Uterus (tissue), 4 donors: ENCODE data around the gene SLC22A4. TPM values are rescaled to one million over a fixed set of nuclear protein-coding genes. Genes with fewer than 3 reads are reported as not detected.

Experiments
- DNase-seq, 2 donors: peaks; one replicate each; pipeline ENCODE4 v3.0.0-alpha.2; 2019 to 2020
- H3K27ac ChIP-seq, 2 donors: fragments of 200-600 bp; sonication (generic); 1 replicate in 1 of 2; 2 replicates in 1 of 2; pipeline ENCODE4 v1.5.1; 2016 to 2018
- H3K27me3 ChIP-seq, 2 donors: fragments of 200-600 bp; sonication (generic); one replicate each; pipeline ENCODE4 v1.5.1; 2018 to 2019; ENCODE audit warnings: control low read depth in 1 of 2
- H3K36me3 ChIP-seq, 2 donors: fragments of 200-600 bp; sonication (generic); one replicate each; pipeline ENCODE4 v1.5.1; 2019; ENCODE audit warnings: control low read depth in 1 of 2
- H3K4me1 ChIP-seq, 2 donors: fragments of 200-600 bp; sonication (generic); one replicate each; pipeline ENCODE4 v1.5.1; 2018 to 2019; ENCODE audit warnings: control low read depth in 1 of 2
- H3K4me3 ChIP-seq, 2 donors: fragments of 200-600 bp; sonication (generic); 1 replicate in 1 of 2; 2 replicates in 1 of 2; pipeline ENCODE4 v1.5.1; 2018 to 2019; ENCODE audit warnings: mild to moderate bottlenecking in 1 of 2
- H3K9me3 ChIP-seq, 2 donors: fragments of 200-600 bp; sonication (generic); one replicate each; pipeline ENCODE4 v1.5.1; 2019; ENCODE audit warnings: control low read depth in 1 of 2
- CTCF ChIP-seq, 4 experiments: fragments of 200-600 bp in 2 of 4; fragments of 450-650 bp in 2 of 4; sonication (generic) in 2 of 4; IDR thresholded peaks; one replicate each; pipeline ENCODE4 v1.5.1; 2016 to 2019; ENCODE audit warnings: antibody characterized with exemption in 4 of 4, mild to moderate bottlenecking in 2 of 4, moderate library complexity in 1 of 4
- POLR2A ChIP-seq, 2 donors: fragments of 450-650 bp; IDR thresholded peaks; one replicate each; pipeline ENCODE4 v1.6.1; 2016; ENCODE audit warnings: antibody characterized with exemption in 2 of 2, mild to moderate bottlenecking in 1 of 2, moderate library complexity in 1 of 2
- intact Hi-C: fragments of 100-400 bp; cut with DNase I; formaldehyde crosslinking; loops from one replicate; pipeline ENCODE4 v1.15.1; 2023; ENCODE audit warnings: low total_unique reads
- total RNA-seq, 4 donors: library from RNA; depleted of rRNA in 3 of 4; stranded (reverse); fragments of >200 nt in 3 of 4; gene quantifications; one replicate each; pipeline versions ENCODE4 v1.1.0 to v1.2.4, GENCODE V29; 2014 to 2023
- donor health status: DM: yes; HTN: yes; CAD: no.

The SLC22A4 gene
- total RNA-seq, 4 donors from 2014 or later: 0.26 to 4.5 (median 2.3) TPM

DNA sequence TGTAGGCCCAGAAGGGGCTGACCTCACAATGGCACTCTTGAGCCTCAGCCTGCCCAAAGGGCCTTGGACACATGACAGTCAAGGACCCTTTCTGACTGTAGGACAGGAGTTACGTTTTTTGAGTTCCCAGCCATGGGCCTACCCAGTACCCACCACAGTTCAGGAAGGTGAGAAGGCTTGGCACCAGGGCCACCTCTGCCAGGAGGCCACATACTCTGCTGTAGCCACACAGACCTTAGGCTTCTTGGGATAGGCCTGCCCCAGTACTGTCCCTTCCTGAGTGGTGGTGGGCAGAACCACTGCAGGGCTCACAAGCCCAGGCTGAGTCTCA, 23.9 kb upstream of the SLC22A4 start:
- no peak for DNase-seq
- Histone ChIP-seq H3K4me1 (peaks cover 8 to 33% of the 10 kb centered on the region in 2 donors), H3K27me3 (no peaks in the 10 kb centered on the region), H3K36me3 (no peaks in the 10 kb centered on the region), H3K4me3 (no peak overlapping the region), H3K27ac (peak overlapping the region; percentile 9 to 48), H3K9me3 (no peaks in the 10 kb centered on the region)
- intact Hi-C loops: no loop called here
- no peak for TF ChIP-seq POLR2A (IDR thresholded peaks at IDR 0.05)
- no peak for TF ChIP-seq CTCF (IDR thresholded peaks at IDR 0.05)

DNA sequence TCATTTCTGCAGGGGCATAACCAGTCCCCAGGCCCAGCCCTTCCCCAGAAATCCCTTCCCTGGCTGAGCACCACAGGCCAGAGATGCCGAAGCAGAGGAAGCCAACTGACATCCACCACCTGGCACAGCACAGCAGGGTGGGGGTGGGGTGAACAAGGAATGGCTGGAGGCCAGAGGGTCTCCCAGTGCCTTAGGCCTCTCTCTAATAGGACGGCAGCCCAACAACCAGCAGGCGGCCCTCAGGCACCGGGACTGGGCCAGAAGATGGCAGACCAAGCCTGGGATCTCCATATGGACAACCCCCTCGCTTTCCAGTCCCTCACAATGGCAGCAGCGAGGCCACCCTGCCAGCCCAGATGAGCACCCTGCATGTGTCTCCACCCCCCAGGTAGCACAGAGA, 23.5 kb upstream of the SLC22A4 start:
- Histone ChIP-seq H3K27ac (peak overlapping the region; percentile 9 to 48), H3K27me3 (no peaks in the 10 kb centered on the region), H3K4me1 (peaks cover 5 to 29% of the 10 kb centered on the region in 2 donors), H3K4me3 (no peak overlapping the region), H3K9me3 (no peaks in the 10 kb centered on the region), H3K36me3 (no peaks in the 10 kb centered on the region)
- TF ChIP-seq CTCF (IDR thresholded peaks at IDR 0.05) (no peak), POLR2A (IDR thresholded peaks at IDR 0.05) (no peak)
- intact Hi-C loops: no loop called here
- DNase-seq: no peak

- no peak for DNase-seq
- H3K9me3 ChIP-seq: no peaks in the 10 kb centered on the region
- intact Hi-C loops: no loop called here
- peaks cover 0 to 23% of the 10 kb centered on the region in 2 donors for H3K4me1 ChIP-seq
- H3K27me3 ChIP-seq: no peaks in the 10 kb centered on the region
- peak overlapping the region in 1 of 2 donors; percentile 9 for H3K27ac ChIP-seq
- H3K4me3 ChIP-seq: no peak overlapping the region
- H3K36me3 ChIP-seq: no peaks in the 10 kb centered on the region
- TF ChIP-seq CTCF (IDR thresholded peaks at IDR 0.05): no peak
- TF ChIP-seq POLR2A (IDR thresholded peaks at IDR 0.05): no peak
These were observed 22.6 kb upstream of the SLC22A4 start for GRCh38 chr5:132271251-132272246.

DNA sequence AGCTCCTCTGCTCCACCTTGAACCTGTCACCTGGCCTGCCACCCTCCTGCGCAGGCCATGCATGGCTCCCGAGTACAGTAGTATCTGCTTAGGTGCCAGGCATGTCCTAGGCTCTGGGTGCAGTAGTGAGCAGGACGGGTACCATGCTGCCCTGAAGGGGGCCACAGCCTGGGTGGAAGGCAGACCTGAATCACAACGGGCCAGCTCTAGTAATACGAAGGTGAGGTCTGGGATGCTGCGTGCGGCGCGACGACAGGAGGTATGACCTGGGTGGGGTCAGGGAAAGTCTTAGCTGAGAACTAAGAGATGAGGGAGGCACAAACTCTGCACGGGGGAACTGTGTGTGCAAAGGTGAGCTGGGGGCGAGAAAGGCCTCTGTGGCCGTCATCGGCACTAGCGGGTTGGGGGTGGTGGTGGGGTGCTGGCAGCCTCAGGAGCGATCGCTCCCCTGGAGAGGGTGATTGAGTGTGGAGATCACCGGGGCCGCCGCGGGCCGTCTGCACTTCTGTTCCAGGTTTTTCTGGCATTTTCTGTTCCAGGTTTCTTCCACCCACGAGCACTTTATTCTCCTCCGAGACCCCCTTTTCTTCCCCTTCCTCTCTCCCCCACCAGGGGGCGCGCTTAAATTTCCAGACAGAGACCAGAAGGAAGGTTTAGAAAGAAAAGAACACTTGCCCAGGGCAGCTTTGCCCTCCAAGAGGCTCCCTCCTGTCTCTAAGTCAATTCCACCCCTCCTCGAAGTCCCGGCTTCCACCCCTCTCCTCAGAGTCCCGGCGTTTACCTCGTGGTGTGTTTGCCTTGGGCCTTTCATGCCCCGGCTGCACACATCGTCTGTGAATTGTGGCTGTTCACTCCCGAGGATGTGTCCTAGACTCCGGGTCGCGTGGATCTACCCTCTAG, 21.6 kb upstream of the SLC22A4 start:
- no peaks in the 10 kb centered on the region for H3K9me3 ChIP-seq
- TF ChIP-seq CTCF (IDR thresholded peaks at IDR 0.05) (peak; percentile 64 to 88 (median 79)), POLR2A (IDR thresholded peaks at IDR 0.05) (no peak)
- no peaks in the 10 kb centered on the region for H3K27me3 ChIP-seq
- intact Hi-C loops: no loop called here
- H3K27ac ChIP-seq: peak overlapping the region; percentile 43 to 50
- H3K4me1 ChIP-seq: peaks cover 0 to 18% of the 10 kb centered on the region in 2 donors
- no peaks in the 10 kb centered on the region for H3K36me3 ChIP-seq
- DNase-seq: peak; percentile 60 to 67
- no peak overlapping the region for H3K4me3 ChIP-seq
